Kidney capillary endothelial cell (primary cell): ENCODE data around the gene SLC50A1.
"Not testable (repeated sequence)": the region's sequence is repeated elsewhere in the genome, so short reads cannot be mapped to it uniquely, and the experiment has no call there.

Experiments used
- DNase-seq: peaks from one replicate; pipeline ENCODE4 v3.0.0-alpha.2; 2018; ENCODE audit warnings: low spot score

SLC50A1 gene

GRCh38 chr1:155134880-155135414 is 705 bp upstream of the SLC50A1 start:
- peak; percentile 87 for DNase-seq

DNA sequence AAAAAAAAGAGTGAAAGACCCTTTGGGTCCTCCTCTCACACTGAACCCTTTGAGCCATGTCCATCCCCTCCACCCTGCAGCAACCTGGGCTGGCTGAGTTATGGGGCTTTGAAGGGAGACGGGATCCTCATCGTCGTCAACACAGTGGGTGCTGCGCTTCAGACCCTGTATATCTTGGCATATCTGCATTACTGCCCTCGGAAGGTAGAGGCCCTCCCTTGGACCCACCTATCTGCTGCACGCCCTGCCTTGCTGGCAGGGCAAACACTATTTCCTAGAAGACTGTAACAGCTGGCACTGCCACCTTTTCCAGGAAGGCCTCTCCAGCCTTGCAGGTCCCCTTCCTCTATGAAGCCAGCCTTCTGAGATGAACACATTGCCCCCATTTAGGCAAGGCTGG is 1.1 kb downstream of the SLC50A1 start:
- no peak for DNase-seq

DNA sequence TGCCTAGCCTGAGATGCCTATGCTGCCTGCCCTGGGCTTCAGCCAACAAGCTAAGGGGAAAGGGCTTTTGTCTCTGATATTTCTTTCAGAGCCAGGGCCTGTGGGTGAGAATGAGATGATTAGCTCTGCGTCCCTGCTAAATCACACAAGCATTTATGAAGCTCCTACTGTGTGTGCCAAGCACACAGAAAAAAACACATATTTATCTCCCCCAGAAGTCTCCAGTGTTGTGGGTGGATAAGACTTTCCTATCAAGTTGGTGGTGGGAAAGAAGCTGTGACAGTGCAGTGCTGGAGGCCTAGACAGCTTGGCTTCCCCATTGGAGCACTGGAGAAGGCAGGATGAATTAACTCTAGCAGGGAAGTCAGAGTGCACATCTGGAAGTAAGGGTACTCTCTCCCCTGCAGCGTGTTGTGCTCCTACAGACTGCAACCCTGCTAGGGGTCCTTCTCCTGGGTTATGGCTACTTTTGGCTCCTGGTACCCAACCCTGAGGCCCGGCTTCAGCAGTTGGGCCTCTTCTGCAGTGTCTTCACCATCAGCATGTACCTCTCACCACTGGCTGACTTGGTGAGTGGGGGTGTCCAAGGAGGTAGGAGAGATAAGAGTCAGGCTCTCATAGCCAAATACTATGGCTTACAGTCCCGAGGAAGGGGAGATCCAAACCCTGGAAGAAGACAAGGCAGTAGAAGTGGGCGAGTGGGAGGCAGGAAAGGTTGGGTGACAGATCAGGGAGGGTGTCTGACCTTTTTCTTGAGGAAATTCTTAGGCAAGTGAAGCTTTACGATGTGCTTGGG is 1.7 kb downstream of the SLC50A1 start:
- no peak for DNase-seq

- peak; percentile 68 for DNase-seq
Observed at GRCh38 chr1:155139895-155140629, 4.4 kb downstream of the SLC50A1 start, which contains the start of gene DPM3. Gene DPM3, minus strand, starts transcription at chr1:155140531. Its CDS starts 291 bp downstream, at chr1:155140240.

DNA sequence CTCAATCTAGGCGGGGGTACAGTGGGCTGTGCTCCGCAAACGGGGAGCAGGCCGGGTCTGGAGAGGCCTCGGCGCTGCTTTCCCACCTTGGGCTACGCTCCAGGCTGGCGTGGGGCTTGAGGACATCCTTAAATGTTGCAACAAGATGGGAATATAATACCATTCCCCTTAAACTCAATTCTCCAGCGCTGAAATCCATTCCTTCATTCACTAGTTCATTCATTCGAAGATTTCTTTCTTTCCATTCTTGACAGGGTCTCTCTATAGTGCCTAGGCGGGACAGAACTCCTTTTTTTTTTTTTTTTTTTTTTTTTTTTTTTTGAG is 4.9 kb downstream of the SLC50A1 start:
- no peak for DNase-seq

DNA sequence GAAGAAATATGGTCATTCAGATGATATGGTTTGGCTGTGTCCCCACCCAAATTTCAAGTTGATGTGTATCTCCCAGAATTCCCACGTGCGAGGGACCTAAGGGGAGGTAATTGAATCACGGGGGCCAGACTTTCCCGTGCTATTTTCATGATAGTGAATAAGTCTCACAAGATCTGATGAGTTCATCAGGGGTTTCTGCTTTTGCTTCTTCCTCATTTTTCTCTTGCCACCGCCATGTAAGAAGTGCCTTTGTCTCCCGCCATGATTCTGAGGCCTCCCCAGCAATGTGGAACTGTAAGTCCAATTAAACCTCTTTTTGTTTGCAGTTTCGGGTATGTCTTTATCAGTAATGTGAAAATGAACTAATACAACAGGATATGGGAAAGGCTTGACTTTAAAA is 6.1 kb downstream of the SLC50A1 start:
- no peak for DNase-seq

DNA sequence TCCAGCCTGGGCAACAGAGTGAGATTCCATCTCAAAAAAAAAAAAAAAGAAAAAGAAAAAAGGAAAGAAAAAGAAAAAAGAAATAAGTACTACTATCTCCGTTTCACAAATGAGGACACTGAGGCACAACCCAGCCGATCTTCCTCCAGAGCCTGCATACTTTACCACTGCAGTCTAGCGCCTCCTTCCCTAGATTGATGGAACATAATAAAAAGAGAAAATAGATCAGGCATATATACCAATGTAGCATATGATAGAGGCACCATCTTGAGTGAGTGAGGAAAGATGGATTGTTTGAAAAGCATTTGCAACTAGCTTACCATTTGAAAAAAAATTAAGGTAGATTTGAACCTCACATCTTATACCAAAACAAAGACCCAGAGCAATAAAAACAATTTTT is 9.8 kb downstream of the SLC50A1 start:
- DNase-seq = no peak

- not testable (repeated sequence) for DNase-seq
Observed at GRCh38 chr1:155155996-155156643, 20.5 kb downstream of the SLC50A1 start.

GRCh38 chr1:155158991-155159390 is 23.3 kb downstream of the SLC50A1 start:
- no peak for DNase-seq

- no peak for DNase-seq
Observed at GRCh38 chr1:155160128-155160527, 24.5 kb downstream of the SLC50A1 start.

DNA sequence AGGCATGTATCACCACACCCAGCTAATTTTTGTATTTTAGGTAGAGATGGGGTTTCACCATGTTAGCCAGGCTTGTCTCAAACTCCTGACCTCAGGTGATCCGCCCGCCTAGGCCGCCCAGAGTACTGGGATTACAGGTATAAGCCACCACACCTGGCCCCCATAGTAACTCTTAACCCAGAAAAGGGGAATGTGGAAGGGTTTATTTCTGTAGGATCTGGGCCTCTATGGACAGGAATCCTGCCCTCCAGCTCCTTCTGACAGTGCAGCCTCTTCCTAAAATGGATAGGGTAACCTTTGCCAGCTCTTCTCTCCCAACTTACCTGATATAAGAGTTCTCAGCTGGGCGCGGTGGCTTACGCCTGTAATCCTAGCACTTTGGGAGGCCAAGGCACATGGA is 27.0 kb downstream of the SLC50A1 start:
- DNase-seq = not testable (repeated sequence)

DNA sequence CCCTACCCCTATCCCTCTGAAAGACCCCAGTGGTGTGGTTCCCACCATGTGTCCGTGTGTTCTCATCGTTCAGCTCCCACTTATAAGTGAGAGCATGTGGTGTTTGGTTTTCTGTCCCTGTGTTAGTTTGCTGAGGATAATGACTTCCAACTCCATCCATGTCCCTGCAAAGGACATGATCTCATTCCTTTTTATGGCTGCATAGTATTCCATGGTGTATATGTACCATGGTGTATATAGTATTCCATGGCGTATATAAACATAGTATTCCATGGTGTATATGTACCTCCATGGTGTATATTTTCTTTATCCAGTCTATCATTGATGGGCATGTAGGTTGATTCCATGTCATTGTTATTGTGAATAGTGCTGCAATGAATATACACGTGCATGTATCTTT is 28.1 kb downstream of the SLC50A1 start:
- DNase-seq = not testable (repeated sequence)

DNA sequence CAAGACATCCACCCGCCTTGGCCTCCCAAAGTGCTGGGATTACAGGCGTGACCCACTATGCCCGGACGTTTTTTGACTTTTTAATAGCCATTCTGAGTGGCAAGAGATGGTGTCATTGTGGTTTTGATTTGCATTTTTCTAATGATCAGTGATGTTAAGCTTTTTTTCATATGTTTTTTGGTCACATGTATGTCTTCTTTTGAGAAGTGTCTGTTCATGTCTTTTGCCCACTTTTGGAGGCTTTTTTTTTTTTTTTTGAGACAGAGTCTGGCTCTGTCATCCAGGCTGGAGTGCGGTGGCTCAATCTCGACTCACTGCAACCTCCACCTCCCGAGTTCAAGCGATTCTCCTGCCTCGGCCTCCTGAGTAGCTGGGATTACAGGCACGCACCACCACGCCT is 29.0 kb downstream of the SLC50A1 start:
- not testable (repeated sequence) for DNase-seq

- no peak for DNase-seq
Observed at GRCh38 chr1:155166051-155166470, 30.4 kb downstream of the SLC50A1 start.

- DNase-seq = peak; percentile 89
Observed at GRCh38 chr1:155166471-155167165, 31.0 kb downstream of the SLC50A1 start.

GRCh38 chr1:155167166-155168104 is 31.8 kb downstream of the SLC50A1 start:
- DNase-seq = peak; percentile 85

DNA sequence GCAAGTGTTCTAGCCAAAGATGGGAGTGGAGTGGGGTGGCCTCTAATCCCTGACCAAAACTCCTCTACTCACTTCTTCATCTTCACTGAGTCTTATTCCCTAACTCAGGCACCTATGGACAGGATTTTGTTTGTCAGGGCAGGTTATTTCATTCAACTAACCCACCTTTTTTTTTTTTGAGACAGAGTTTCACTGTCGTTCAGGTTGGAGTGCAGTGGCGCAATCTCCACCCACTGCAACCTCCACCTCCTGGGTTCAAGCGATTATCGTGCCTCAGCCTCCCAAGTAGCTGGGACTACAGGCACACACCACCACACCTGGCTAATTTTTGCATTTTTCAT is 32.4 kb downstream of the SLC50A1 start:
- DNase-seq = not testable (repeated sequence)

- DNase-seq = no peak
Observed at GRCh38 chr1:155168456-155169210, 33.0 kb downstream of the SLC50A1 start.

DNA sequence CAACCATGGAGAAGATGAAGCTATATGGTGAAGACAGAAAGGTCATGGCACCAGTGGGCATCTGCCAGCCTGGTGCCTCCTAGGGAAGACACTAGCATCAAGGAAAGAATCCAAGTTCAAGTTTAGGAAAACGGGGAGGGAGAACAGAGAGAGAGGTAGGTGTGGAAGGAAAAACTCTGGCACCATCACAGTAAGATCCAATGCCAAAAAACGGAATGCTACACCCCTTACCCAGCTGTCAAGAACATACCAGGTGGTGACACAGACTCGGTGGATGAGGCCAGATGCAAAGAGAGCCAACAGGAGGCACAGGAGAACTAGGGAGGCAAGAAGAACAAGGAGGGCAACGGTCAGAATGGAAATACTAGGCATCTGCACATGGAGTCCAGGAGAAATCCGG is 33.9 kb downstream of the SLC50A1 start:
- no peak for DNase-seq

DNA sequence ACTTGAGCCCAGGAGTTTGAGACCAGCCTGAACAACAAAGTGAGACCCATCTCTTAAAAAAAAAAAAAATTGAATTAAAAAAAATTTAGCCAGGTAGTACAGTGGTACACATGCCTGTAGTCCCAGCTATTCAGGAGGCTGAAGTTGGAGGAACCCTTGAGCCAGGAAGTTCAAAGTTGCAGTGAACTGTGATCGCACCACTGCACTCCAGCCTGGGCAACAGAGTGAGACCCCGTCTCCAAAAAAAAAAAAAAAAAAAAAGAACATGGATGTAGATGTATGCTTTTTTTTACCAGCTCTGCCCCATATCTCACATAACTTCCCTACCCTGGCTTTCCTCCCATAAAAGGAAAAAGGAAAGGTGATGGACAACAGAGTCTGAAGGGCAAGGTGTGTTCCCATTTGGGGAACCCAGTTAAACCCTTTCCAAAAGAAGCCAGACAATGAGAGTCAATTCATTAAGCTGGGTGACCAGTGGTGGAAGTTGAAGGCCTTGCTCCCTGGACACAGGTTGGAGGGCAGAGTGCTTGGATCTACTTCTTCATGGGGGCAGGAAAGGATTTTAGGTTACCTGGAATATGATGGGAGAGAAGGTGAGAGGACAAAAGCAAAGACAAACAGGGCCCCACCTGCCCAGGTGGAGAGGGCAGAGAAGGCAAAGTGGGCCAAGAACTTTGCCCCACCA is 34.6 kb downstream of the SLC50A1 start:
- DNase-seq = no peak
